NK-92 (cell line): ENCODE measurements around the gene SYT6.
"Not testable (repeated sequence)": the region's sequence is repeated elsewhere in the genome, so short reads cannot be mapped to it uniquely, and the experiment has no call there.

Experiments used
- DNase-seq: peaks from one replicate; lab custom pipeline; 2025; ENCODE audit not compliant: unreplicated experiment; lab: John Stamatoyannopoulos, UW

The SYT6 gene

GRCh38 chr1:114075546-114076242 is 78.0 kb downstream of the SYT6 start:
- DNase-seq, result no peak

GRCh38 chr1:114075105-114075504 is 78.6 kb downstream of the SYT6 start:
- no peak for DNase-seq

DNA sequence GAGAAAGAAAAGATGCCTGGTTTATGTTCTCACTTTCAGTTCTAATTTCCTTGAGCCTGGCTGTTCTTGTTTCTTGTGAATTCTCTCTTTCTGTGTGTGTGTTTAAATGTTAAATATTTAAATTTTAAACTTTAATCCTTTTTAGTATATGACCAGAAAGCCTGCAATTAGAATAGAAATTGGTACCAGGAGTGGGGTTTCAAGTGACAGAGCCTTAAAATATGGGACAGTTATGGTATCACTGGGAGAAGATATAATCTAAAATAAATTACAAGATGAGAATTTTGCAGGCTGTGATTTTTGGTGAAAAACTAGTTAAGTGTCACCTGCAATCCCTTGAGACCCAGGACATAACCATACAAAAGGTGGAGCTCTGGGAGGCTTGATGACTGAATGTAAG is 81.4 kb downstream of the SYT6 start:
- DNase-seq, result no peak

GRCh38 chr1:114069762-114070161 is 83.9 kb downstream of the SYT6 start:
- DNase-seq, result not testable (repeated sequence)

GRCh38 chr1:114068684-114069083 is 85.0 kb downstream of the SYT6 start:
- DNase-seq, result not testable (repeated sequence)

DNA sequence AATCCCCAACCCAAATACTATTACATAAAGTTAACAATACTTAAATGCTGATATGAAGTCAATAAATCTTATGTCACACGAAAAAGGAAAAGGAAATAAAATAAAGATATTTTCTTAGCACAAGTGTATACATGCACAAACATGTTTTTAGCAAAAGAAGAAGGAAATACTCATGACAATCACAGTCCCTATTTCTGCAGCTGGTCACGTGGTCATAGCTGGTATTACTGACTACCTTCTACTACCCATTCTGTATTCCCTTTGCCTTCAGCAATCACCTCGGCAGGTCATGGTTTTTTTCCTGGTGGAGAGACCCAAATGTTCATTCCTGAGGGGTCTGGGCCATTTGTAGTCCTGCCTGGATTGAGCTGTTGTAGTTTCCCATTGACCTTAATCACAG is 88.0 kb downstream of the SYT6 start:
- not testable (repeated sequence) for DNase-seq

- no peak for DNase-seq
These were observed 90.1 kb downstream of the SYT6 start for GRCh38 chr1:114063544-114063943.

- no peak for DNase-seq
These were observed 91.1 kb downstream of the SYT6 start for GRCh38 chr1:114062477-114063099.

DNA sequence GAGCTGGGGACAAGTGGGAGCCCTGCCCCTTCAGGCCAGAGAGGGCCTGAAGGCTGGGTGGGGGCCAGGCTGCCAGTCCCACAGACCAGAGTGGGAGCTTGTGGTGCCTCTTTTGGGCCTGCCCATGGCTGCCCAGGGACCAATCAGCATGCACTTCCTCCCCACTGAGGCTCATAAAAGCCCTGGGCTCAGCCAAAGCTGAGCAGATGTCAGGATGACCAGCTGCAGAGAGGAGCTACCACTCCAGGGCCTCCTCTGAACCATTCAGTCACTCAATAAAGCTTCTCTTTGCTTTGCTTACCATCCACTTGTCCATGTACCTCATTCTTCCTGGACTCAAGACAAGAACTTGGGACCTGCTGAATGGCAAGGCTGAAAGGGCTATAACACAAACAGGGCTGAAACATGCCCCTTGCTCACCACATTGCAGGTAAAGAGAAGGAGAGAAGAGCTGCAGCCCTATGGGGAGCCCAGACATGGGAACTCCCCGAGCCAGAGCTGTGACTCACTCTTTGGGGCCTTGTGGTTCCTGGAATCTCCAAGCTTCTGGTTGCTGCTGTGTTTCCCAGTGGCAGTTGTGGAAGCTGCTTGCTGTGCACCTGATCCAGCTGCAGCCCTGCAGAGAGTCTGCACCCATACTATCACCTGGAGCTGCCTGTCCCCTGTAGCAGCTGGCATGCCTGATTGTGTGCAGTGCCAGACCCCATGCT is 92.4 kb downstream of the SYT6 start:
- DNase-seq, result no peak

- not testable (repeated sequence) for DNase-seq
These were observed 95.4 kb downstream of the SYT6 start for GRCh38 chr1:114058236-114058635.

DNA sequence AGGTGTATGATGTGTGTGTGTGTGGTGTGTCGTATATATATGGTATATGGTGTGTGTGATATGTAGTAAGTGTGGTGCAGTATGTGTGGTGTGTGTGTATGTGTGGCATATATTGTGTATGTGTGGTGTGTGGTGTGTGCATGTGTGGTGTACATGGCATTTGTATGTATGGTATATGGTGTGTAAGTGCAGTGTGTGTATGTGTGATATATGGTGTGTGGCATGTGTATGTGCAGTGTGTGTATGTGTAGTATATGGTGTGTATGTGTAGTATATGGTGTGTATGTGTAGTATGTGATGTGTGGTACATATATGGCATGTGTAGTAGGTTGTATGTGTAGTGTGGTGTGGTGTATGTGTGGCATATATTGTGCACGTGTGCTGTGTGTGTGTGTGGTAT is 99.5 kb downstream of the SYT6 start:
- DNase-seq, result no peak

DNA sequence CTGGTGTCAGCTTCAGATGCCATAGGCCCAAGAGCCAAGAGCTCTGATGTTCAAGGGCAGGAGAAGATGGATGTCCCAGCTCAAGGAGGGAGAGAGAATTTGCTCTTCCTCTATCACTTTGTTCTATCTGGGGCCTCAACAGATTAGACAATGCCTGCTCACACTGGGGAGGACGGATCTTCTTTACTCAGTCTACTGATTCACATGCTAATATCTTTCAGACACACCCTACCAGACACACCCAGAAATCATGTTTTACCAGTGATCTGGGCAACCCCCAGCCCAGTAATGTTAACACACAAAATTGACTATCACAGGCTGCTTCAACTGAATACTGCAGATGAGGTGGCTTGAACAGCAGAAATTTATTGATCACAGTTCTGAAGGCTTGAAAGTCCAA is 105.4 kb downstream of the SYT6 start:
- no peak for DNase-seq

DNA sequence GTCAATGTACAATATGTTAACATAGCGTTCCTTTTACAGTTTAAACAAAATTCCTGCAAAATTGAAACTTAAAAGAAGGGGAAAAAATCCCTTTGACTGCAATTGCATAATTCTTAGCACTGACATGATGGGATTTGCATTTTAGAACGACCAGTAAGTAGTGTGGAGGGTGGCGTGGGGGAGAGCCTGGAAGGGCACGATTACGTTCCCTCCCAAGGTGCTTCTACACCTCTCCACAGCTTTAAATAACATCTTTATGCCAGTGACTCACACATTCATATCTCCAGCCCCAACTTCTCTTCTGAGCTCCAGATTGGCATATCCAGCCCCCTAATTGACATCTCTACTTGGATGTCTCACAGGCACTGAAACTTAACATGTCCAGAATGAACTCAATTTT is 110.1 kb downstream of the SYT6 start:
- no peak for DNase-seq

DNA sequence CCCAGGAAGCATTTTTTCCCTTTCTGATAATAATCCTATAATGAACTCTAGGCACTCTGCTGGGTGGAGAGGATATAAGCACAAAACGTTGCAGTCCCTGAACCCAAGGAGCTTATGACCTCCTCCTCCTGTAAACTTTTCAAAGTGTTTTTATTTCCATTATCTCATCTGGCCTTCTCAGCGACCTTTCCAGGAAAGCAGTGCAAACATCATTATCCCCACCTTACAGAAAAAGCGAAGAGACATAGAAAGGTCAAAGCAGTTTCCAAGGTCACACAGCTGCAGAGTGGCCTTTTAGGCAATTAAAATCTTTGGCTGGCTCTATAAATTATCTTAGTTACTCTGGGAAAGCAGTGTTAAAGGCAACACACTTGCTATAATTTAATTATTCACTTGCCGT is 110.6 kb downstream of the SYT6 start:
- no peak for DNase-seq

GRCh38 chr1:114040273-114041015 is 113.2 kb downstream of the SYT6 start:
- no peak for DNase-seq
